Activated naive CD8-positive, alpha-beta T cell treated with anti-CD3 and anti-CD28 coated beads for 36 hours (primary cell): ENCODE measurements around the gene CACNA1C. TPM values are rescaled to one million over a fixed set of nuclear protein-coding genes. Genes with fewer than 3 reads are reported as not detected.

ENCODE experiments used
- DNase-seq: peaks from one replicate; pipeline ENCODE4 v3.0.0; 2021
- H3K27ac Mint-ChIP-seq: one replicate; pipeline ENCODE4 v1.8.0; 2022; ENCODE audit warnings: mild to moderate bottlenecking, moderate library complexity, mixed read lengths
- H3K27me3 Mint-ChIP-seq: one replicate; pipeline ENCODE4 v1.8.0; 2022; ENCODE audit warnings: mild to moderate bottlenecking, mixed read lengths
- H3K36me3 Mint-ChIP-seq: one replicate; pipeline ENCODE4 v1.8.0; 2021; ENCODE audit warnings: mild to moderate bottlenecking, mixed read lengths
- H3K4me1 Mint-ChIP-seq: one replicate; pipeline ENCODE4 v1.8.0; 2021; ENCODE audit warnings: mixed read lengths
- H3K4me3 Mint-ChIP-seq: one replicate; pipeline ENCODE4 v1.8.0; 2022; ENCODE audit warnings: mild to moderate bottlenecking, moderate library complexity, mixed read lengths
- H3K9me3 Mint-ChIP-seq: one replicate; pipeline ENCODE4 v1.8.0; 2022; ENCODE audit warnings: mixed read lengths
- total RNA-seq, 2 experiments: library from RNA; stranded (reverse); gene quantifications; one replicate each; pipeline ENCODE4 v1.2.3, GENCODE V29; 2021

CACNA1C gene
- total RNA-seq, 2 experiments from 2014 or later, result 0.02 to 0.14 TPM

DNA sequence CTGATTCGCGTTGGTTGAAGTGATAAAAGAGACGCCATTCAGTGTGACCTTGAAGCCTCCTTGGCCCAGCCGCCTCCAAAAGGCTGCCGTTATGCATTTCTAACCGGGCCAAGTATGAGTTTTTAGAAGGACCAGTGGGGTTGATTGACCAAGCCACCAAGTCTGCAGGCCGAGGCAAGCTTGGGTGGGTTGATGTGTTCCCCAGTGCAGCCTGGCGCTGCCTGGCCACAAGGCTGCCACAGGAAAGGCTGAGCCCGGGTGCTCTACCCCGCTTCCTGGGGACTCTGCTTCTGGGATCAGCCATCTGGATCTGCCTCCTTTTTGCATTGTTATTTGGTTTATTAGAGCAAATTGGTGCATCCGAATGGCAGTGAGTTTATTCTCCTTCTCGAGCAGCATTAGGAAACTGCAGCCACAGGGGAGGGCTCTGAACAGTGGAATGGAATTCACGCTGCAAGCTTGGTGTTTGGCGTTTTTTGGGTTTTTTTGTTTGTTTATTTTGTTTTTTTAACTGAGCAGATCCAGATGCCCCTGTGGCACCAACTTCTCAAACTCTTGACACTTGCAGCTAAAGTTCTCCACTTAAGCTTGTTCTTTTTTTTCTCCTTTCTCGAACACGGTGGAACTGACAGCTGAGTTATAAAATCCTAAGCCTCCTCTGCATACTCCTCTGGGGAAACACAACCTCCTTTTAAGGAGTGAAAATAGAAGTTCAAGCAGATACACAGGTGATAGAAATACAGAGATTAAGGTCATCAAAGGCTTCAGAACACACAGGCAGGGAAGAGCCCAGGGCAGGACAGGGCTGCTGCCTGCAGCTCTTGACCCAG is 596.6 kb downstream of the CACNA1C start:
- Mint-ChIP-seq H3K27me3 (peaks cover 27% of the 10 kb centered on the region), H3K9me3 (no peaks in the 10 kb centered on the region), H3K4me1 (peaks cover 3% of the 10 kb centered on the region), H3K36me3 (no peaks in the 10 kb centered on the region), H3K27ac (no peak overlapping the region), H3K4me3 (no peak overlapping the region)
- no peak for DNase-seq

- H3K27ac Mint-ChIP-seq, result no peak overlapping the region
- no peak overlapping the region for H3K4me3 Mint-ChIP-seq
- no peaks in the 10 kb centered on the region for H3K9me3 Mint-ChIP-seq
- peaks cover 20% of the 10 kb centered on the region for H3K27me3 Mint-ChIP-seq
- no peaks in the 10 kb centered on the region for H3K36me3 Mint-ChIP-seq
- DNase-seq, result no peak
- H3K4me1 Mint-ChIP-seq, result no peaks in the 10 kb centered on the region
Measured at GRCh38 chr12:2650261-2651067, 597.7 kb downstream of the CACNA1C start.

DNA sequence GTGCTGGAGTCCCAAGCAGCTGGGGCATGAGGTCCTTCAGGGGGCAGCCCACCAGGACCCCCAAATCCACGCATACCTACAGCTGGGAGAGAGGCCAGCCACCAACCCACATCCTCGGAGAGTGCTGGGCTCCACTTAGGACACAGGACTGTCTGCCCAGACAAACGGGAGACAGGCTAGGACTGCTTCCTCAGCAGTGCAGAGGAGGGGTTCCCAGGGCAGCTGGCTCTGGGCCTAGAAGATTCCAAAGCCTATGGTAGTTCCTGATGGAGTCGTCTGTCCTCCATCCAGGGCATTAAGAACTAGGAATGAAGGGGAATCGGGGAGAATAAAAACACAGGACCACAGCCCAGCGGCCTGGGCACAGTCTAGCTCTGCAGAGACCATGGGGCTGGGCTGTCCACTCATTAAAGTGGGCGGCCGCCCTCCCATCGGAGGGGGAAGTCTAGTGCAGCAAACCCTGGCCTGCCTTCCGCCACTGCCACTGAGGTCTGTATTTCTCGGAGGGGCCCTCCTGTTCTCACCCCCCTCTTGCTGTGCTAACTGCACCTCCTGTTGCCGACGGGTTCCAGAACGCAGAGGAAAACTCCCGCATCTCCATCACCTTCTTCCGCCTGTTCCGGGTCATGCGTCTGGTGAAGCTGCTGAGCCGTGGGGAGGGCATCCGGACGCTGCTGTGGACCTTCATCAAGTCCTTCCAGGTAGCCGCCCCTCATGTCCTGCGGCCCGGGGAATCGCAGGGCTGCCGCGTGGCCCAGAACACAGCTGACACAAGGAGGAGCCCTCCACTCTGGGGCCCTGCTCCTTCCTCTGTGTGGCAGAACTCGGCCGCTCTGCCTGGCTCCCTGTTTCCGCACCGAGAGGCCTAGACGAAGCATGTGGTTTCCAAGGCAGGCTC is 598.5 kb downstream of the CACNA1C start:
- Mint-ChIP-seq H3K9me3 (no peaks in the 10 kb centered on the region), H3K27me3 (peaks cover 14% of the 10 kb centered on the region), H3K27ac (no peak overlapping the region), H3K4me1 (no peaks in the 10 kb centered on the region), H3K4me3 (no peak overlapping the region), H3K36me3 (peaks cover under 1% of the 10 kb centered on the region)
- no peak for DNase-seq

DNA sequence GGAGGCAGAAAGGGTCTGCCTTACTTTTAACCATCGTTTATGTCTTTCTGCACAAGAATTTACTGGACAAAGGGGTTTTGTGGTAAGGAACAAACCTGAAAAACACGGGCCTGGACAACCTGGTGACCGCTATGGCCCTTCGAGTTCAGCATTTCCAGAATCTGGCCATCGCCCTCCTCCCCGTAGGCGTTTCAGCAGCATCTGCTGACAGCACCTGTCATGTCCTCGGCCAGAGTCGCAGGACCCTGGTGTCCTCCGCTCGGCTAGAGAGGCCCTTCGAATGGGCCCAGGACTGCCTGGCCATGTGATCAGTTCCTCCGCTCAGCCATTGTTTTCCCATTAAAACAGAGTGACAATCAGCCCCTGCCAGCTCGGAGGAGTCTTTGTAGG is 599.2 kb downstream of the CACNA1C start:
- Mint-ChIP-seq H3K9me3 (no peaks in the 10 kb centered on the region), H3K4me1 (no peaks in the 10 kb centered on the region), H3K27me3 (peaks cover 9% of the 10 kb centered on the region), H3K4me3 (no peak overlapping the region), H3K27ac (no peak overlapping the region), H3K36me3 (peaks cover 2% of the 10 kb centered on the region)
- no peak for DNase-seq

DNA sequence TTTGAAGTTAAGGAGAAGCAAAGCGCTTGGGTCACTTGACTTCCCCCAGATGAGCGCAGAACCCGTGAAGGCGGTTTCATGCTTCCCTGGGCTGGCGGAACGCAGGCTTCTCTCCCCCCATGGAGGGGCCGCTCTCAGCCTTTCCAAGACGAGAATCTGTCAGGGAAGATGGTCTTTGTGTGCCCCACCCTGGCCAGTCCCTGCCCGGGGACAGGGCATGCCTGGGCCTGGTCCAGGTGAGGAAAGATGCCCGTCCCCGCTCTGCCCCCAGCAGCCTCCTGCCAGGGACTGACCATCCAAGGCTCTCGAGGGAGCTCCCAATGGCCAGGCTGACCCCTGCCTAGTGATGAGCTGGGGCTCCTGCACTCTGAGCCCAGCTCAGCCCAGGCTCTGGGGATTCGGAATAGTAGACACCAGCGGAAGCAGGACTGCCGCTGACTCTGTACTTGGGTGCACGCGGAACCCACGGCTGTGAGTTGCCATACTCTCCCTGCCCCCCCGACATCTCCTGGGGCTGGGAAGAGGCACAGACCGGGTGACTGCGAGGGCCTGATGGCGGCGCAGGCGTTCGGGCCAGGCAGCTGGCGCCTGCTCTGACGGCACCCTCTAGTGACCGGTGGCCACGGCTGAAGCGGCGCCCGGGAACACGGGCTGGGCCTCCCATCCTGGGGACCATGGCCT is 599.8 kb downstream of the CACNA1C start:
- peaks cover 8% of the 10 kb centered on the region for H3K27me3 Mint-ChIP-seq
- no peak overlapping the region for H3K4me3 Mint-ChIP-seq
- H3K9me3 Mint-ChIP-seq, result no peaks in the 10 kb centered on the region
- peaks cover 2% of the 10 kb centered on the region for H3K36me3 Mint-ChIP-seq
- no peak for DNase-seq
- H3K4me1 Mint-ChIP-seq, result no peaks in the 10 kb centered on the region
- no peak overlapping the region for H3K27ac Mint-ChIP-seq

DNA sequence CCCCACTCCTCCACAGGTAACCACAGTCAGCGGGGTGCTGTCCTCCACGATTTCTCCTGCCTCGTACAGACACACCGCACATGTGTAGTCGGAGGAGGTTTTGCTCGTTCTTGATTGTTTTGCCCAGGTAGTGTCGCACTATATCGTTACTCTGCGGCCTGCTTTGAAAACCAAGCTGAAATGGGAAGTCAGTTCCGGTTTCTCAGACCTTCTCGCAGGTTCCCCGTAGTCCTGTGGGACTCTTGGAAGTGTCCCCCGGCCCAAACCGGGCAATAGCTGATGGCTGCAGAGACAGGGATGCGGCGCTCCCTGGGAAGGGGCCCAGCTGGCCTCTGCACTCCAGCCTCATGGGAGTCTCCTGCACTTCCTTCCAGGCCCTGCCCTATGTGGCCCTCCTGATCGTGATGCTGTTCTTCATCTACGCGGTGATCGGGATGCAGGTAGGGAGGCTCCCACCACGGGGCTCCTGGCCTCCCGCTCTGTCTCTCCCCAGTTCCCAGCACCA is 600.7 kb downstream of the CACNA1C start:
- Mint-ChIP-seq H3K27ac (no peak overlapping the region), H3K4me3 (no peak overlapping the region), H3K27me3 (peaks cover 2% of the 10 kb centered on the region), H3K9me3 (no peaks in the 10 kb centered on the region), H3K36me3 (peaks cover 2% of the 10 kb centered on the region), H3K4me1 (no peaks in the 10 kb centered on the region)
- no peak for DNase-seq

- no peak overlapping the region for H3K4me3 Mint-ChIP-seq
- H3K9me3 Mint-ChIP-seq, result no peaks in the 10 kb centered on the region
- no peak for DNase-seq
- H3K36me3 Mint-ChIP-seq, result peaks cover 2% of the 10 kb centered on the region
- no peaks in the 10 kb centered on the region for H3K4me1 Mint-ChIP-seq
- H3K27me3 Mint-ChIP-seq, result no peaks in the 10 kb centered on the region
- H3K27ac Mint-ChIP-seq, result no peak overlapping the region
Measured at GRCh38 chr12:2654311-2654710, 601.5 kb downstream of the CACNA1C start.

DNA sequence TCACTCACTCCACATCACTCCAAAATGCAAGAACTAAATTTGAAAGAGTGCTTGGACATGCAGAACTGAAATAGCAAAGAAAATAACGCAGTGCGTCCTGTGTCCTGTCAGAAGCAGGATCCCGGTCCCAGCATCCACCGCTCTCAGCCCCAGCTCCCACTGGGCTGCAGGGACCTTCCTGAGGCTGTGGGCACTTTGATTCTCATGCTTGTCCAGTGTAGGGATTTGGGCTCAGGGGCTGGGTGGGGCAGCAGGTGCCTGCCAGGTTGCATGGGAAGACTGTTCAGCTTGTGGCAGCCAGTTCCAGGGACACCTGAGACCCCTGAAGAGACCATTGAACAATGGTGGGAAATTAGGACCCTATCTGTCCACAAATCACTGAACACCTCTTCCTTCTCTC is 602.0 kb downstream of the CACNA1C start:
- DNase-seq, result no peak
- H3K27me3 Mint-ChIP-seq, result no peaks in the 10 kb centered on the region
- peaks cover 2% of the 10 kb centered on the region for H3K36me3 Mint-ChIP-seq
- H3K9me3 Mint-ChIP-seq, result no peaks in the 10 kb centered on the region
- no peak overlapping the region for H3K27ac Mint-ChIP-seq
- H3K4me1 Mint-ChIP-seq, result no peaks in the 10 kb centered on the region
- no peak overlapping the region for H3K4me3 Mint-ChIP-seq

GRCh38 chr12:2662524-2662923 is 609.7 kb downstream of the CACNA1C start:
- no peak for DNase-seq
- Mint-ChIP-seq H3K9me3 (no peaks in the 10 kb centered on the region), H3K4me3 (no peak overlapping the region), H3K4me1 (no peaks in the 10 kb centered on the region), H3K27me3 (no peaks in the 10 kb centered on the region), H3K27ac (no peak overlapping the region), H3K36me3 (no peaks in the 10 kb centered on the region)

DNA sequence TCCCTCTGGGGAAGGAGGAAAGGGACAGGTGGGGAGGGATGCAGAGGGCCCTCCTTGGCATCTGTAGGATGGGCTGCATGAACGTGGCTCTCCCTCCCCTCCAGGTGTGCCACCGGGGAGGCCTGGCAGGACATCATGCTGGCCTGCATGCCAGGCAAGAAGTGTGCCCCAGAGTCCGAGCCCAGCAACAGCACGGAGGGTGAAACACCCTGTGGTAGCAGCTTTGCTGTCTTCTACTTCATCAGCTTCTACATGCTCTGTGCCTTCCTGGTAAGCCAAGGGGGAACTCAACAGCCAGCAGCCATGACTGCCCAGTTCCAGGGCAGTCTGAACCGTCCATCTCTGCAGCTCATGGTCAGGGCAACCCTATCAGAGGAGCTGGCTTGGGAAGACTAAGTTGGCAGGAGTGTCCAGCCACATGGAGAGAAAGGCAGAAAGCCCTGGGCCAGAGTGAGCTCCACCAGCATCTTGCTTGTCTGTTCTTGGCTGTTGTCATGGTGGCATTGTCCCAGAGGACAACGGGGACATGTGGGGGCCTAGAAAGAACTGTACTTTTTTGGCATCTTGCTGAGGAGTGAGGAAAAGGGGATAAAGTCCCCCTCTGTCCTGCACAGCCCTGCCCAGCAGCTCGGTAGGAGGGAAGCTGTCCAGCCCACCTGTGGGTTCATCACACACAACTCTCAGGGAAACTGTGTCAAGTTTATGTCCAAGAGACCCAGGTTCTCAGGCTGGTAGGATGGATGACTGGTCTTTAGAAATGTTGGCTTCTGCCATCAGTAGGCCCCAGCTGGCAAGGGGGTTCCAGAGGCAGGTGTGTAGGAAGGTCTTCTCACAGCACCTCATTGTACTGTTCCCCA is 612.2 kb downstream of the CACNA1C start:
- Mint-ChIP-seq H3K4me3 (no peak overlapping the region), H3K4me1 (no peaks in the 10 kb centered on the region), H3K36me3 (no peaks in the 10 kb centered on the region), H3K27me3 (no peaks in the 10 kb centered on the region), H3K9me3 (no peaks in the 10 kb centered on the region), H3K27ac (no peak overlapping the region)
- no peak for DNase-seq

DNA sequence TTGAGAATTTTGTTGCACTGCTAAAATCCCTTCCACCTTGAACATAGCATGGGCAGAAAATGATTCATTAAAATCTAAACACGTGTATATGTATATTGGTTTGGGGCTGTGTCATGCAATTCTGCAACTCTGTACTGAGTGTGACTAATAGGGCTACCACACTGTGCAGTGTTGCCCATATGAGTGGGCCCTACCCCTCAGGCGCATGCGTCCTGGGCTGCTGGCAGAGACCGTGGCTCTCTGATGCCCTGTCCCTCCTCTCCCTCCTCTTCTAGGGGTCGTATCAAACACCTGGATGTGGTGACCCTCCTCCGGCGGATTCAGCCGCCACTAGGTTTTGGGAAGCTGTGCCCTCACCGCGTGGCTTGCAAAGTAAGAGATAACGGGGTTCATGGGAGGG is 613.6 kb downstream of the CACNA1C start:
- Mint-ChIP-seq H3K4me1 (no peaks in the 10 kb centered on the region), H3K27me3 (no peaks in the 10 kb centered on the region), H3K4me3 (no peak overlapping the region), H3K36me3 (no peaks in the 10 kb centered on the region), H3K27ac (no peak overlapping the region), H3K9me3 (no peaks in the 10 kb centered on the region)
- DNase-seq, result no peak

- no peaks in the 10 kb centered on the region for H3K27me3 Mint-ChIP-seq
- no peak overlapping the region for H3K4me3 Mint-ChIP-seq
- H3K4me1 Mint-ChIP-seq, result no peaks in the 10 kb centered on the region
- no peaks in the 10 kb centered on the region for H3K36me3 Mint-ChIP-seq
- DNase-seq, result no peak
- no peak overlapping the region for H3K27ac Mint-ChIP-seq
- H3K9me3 Mint-ChIP-seq, result no peaks in the 10 kb centered on the region
Measured at GRCh38 chr12:2666846-2667245, 614.1 kb downstream of the CACNA1C start.

DNA sequence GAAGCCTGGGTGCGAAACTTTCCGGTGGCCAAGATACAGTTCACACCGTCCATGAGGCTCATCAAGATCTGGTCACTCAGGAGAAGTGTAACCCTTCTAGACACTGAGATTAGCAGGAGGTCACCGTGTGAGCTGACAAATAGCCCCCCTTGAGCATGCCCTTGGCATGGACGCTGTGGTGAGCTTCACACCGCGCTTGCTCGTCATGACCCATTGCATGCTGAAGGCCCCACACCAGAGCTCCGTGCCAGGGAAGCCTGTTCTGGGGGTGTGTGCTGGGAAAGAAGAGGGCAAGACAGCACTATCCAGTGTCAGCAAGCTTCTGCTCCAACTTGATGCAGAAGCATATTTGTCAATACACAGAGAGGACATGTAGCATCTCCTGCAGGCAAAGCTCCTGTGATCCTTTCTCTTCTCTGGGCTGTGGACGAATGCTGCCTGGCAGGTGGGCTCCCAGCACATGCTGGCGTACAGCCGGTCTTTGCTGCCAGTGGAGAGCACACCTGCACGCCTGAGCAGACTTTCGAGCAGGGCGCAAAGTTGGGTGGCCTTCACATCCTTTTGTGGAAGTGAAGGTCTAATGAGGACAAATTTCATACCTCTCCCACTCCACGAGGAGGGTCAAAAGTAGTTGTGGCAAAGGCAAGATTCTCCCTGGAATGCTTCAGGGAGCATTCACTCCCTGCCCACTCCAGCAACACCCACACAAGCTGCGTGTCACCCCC is 615.1 kb downstream of the CACNA1C start:
- Mint-ChIP-seq H3K4me1 (no peaks in the 10 kb centered on the region), H3K9me3 (no peaks in the 10 kb centered on the region), H3K27me3 (no peaks in the 10 kb centered on the region), H3K4me3 (no peak overlapping the region), H3K36me3 (no peaks in the 10 kb centered on the region), H3K27ac (no peak overlapping the region)
- no peak for DNase-seq
